Suprapubic skin (tissue), 3 donors: ENCODE measurements around the gene RYK.

ENCODE experiments used
- POLR2A ChIP-seq, 2 donors: fragments of 450-650 bp; IDR thresholded peaks; one replicate each; pipeline ENCODE4 v1.6.1; 2017; ENCODE audit warnings: antibody characterized with exemption in 2 of 2, mild to moderate bottlenecking in 2 of 2, moderate library complexity in 2 of 2
- TF ChIP-seq, protein P1 (sequence below), 2 donors: fragments of 200-600 bp in 1 of 2; fragments of 450-650 bp in 1 of 2; sonication (generic) in 1 of 2; IDR thresholded peaks; one replicate each; pipeline ENCODE4 v1.5.1; 2016 to 2019; ENCODE audit warnings: antibody characterized with exemption in 2 of 2, mild to moderate bottlenecking in 1 of 2, moderate library complexity in 1 of 2

DNA sequence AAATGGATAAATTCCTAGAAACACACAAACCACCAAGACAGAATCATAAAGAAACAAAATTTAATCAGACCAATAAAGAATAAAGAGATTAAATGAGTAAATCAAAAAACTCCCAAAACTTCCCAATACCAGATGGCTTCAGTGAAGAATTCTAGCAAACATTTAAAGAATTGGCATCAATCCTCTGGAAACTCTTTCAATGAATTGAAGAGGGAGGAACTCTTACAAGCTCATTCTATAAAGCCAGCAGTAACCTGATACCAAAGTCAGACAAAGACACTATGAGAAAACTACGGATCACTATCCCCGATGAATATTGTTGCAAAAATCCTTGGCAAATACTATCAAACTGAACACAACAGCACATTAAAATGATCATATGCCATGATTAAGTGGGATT lies 139.0 kb downstream of the RYK start:
- no peak for TF ChIP-seq POLR2A (IDR thresholded peaks at IDR 0.05)
- TF ChIP-seq, protein P1, sequence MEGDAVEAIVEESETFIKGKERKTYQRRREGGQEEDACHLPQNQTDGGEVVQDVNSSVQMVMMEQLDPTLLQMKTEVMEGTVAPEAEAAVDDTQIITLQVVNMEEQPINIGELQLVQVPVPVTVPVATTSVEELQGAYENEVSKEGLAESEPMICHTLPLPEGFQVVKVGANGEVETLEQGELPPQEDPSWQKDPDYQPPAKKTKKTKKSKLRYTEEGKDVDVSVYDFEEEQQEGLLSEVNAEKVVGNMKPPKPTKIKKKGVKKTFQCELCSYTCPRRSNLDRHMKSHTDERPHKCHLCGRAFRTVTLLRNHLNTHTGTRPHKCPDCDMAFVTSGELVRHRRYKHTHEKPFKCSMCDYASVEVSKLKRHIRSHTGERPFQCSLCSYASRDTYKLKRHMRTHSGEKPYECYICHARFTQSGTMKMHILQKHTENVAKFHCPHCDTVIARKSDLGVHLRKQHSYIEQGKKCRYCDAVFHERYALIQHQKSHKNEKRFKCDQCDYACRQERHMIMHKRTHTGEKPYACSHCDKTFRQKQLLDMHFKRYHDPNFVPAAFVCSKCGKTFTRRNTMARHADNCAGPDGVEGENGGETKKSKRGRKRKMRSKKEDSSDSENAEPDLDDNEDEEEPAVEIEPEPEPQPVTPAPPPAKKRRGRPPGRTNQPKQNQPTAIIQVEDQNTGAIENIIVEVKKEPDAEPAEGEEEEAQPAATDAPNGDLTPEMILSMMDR (IDR thresholded peaks at IDR 0.05), result no peak
